Mucosa of descending colon (tissue), 3 donors: Measurements from ENCODE around the gene EIF4G3. TPM values are rescaled to one million over a fixed set of nuclear protein-coding genes. Genes with fewer than 3 reads are reported as not detected.

Experiments
- ATAC-seq: fragments of 200-7000 bp; cut with Tn5 transposase; one replicate; pipeline ENCODE4 v1.9.1; 2020; ENCODE audit warnings: mild to moderate bottlenecking, moderate library complexity
- DNase-seq, 3 donors: peaks; one replicate each; pipeline ENCODE4 v3.0.0-alpha.2; 2020
- H3K36me3 ChIP-seq: fragments of 200-600 bp; one replicate; pipeline ENCODE4 v1.8.0; 2021; ENCODE audit warnings: low read depth, mild to moderate bottlenecking
- H3K4me1 ChIP-seq: fragments of 200-600 bp; one replicate; pipeline ENCODE4 v1.8.0; 2021; ENCODE audit warnings: low read depth, mild to moderate bottlenecking
- H3K4me3 ChIP-seq: fragments of 200-600 bp; one replicate; pipeline ENCODE4 v1.8.0; 2021; ENCODE audit warnings: mild to moderate bottlenecking
- H3K9me3 ChIP-seq: fragments of 200-600 bp; one replicate; pipeline ENCODE4 v1.8.0; 2021; ENCODE audit warnings: mild to moderate bottlenecking
- CTCF ChIP-seq: fragments of 200-600 bp; IDR thresholded peaks from one replicate; pipeline ENCODE4 v1.8.0; 2022; ENCODE audit warnings: antibody characterized with exemption, mild to moderate bottlenecking
- intact Hi-C, 2 donors: fragments of 100-400 bp; cut with DNase I in 1 of 2; cut with micrococcal nuclease in 1 of 2; formaldehyde crosslinking; loops; one replicate each; pipeline versions ENCODE4 v1.11.0 to v1.11.1; 2022; cut with DNase I, micrococcal nuclease
- total RNA-seq, 3 donors: library from RNA; stranded (reverse); fragmentation: NEBNext Ultra II Directional in 2 of 3; extraction: Animal tissue kit (Norgen Biotek cat#: 25700) in 2 of 3; gene quantifications; one replicate each; pipeline versions ENCODE4 v1.2.1 to v1.2.4, GENCODE V29; 2021 to 2023
- donor health status: DM: no; HTN: no; CAD: no; lungs with moderate emphysema.
- donor health status: DM: no; HTN: no; CAD: no.
- donor health status: DM: no; HTN: yes; CAD: no.

Gene EIF4G3
- total RNA-seq, 3 donors from 2014 or later: 59.5 to 106 (median 90.8) TPM

- Histone ChIP-seq H3K9me3 (no peaks in the 10 kb centered on the region), H3K4me3 (no peak overlapping the region), H3K36me3 (no peaks in the 10 kb centered on the region), H3K4me1 (no peaks in the 10 kb centered on the region)
- ATAC-seq (no peak), DNase-seq (no peak)
- intact Hi-C loops: no loop called here
- TF ChIP-seq CTCF: no peak
Observed at GRCh38 chr1:20840731-20841130, 336.0 kb downstream of the EIF4G3 start.

- H3K9me3 ChIP-seq: no peaks in the 10 kb centered on the region
- TF ChIP-seq CTCF: no peak
- H3K4me1 ChIP-seq: no peaks in the 10 kb centered on the region
- no peak overlapping the region for H3K4me3 ChIP-seq
- ATAC-seq: no peak
- DNase-seq: no peak
- intact Hi-C loops: no loop called here
- H3K36me3 ChIP-seq: no peaks in the 10 kb centered on the region
Observed at GRCh38 chr1:20837554-20838192, 339.0 kb downstream of the EIF4G3 start.

- no peak for DNase-seq
- H3K36me3 ChIP-seq: no peaks in the 10 kb centered on the region
- TF ChIP-seq CTCF: no peak
- ATAC-seq: no peak
- no peaks in the 10 kb centered on the region for H3K9me3 ChIP-seq
- intact Hi-C loops: no loop called here
- H3K4me3 ChIP-seq: no peak overlapping the region
- H3K4me1 ChIP-seq: no peaks in the 10 kb centered on the region
Observed at GRCh38 chr1:20836230-20836629, 340.5 kb downstream of the EIF4G3 start.

- H3K36me3 ChIP-seq: no peaks in the 10 kb centered on the region
- intact Hi-C loops: no loop called here
- peaks cover 4% of the 10 kb centered on the region for H3K4me1 ChIP-seq
- no peaks in the 10 kb centered on the region for H3K9me3 ChIP-seq
- DNase-seq (no peak), ATAC-seq (no peak)
- H3K4me3 ChIP-seq: no peak overlapping the region
- TF ChIP-seq CTCF: no peak
Observed at GRCh38 chr1:20834780-20835179, 341.9 kb downstream of the EIF4G3 start.

- Histone ChIP-seq H3K36me3 (no peaks in the 10 kb centered on the region), H3K4me1 (peaks cover 4% of the 10 kb centered on the region), H3K4me3 (no peak overlapping the region), H3K9me3 (no peaks in the 10 kb centered on the region)
- ATAC-seq (no peak), DNase-seq (no peak)
- TF ChIP-seq CTCF: no peak
- intact Hi-C loops: no loop called here
Observed at GRCh38 chr1:20834192-20834591, 342.5 kb downstream of the EIF4G3 start.

- H3K9me3 ChIP-seq: no peaks in the 10 kb centered on the region
- TF ChIP-seq CTCF: no peak
- no peak for ATAC-seq
Observed at GRCh38 chr1:20830378-20830777, 346.3 kb downstream of the EIF4G3 start.

More at GRCh38 chr1:20830378-20830777, 346.3 kb downstream of the EIF4G3 start:
- no peaks in the 10 kb centered on the region for H3K36me3 ChIP-seq
- peaks cover 4% of the 10 kb centered on the region for H3K4me1 ChIP-seq
- DNase-seq: no peak
- intact Hi-C loops: no loop called here
- H3K4me3 ChIP-seq: no peak overlapping the region
